Nephron progenitor cell (in vitro differentiated cells): Measurements from ENCODE around the gene TIGD2.

ENCODE experiments used
- DNase-seq: peaks from one replicate; pipeline ENCODE4 v3.0.0; 2021
- H3K27ac Mint-ChIP-seq: 2 replicates; pipeline ENCODE4 v1.8.0; 2021; ENCODE audit warnings: mild to moderate bottlenecking, moderate library complexity, mixed read lengths
- H3K27me3 Mint-ChIP-seq: 2 replicates; pipeline ENCODE4 v1.8.0; 2021; ENCODE audit warnings: mild to moderate bottlenecking, low read depth, mixed read lengths; ENCODE audit not compliant: poor library complexity
- H3K36me3 Mint-ChIP-seq: 2 replicates; pipeline ENCODE4 v1.8.0; 2021; ENCODE audit warnings: low read depth, mixed read lengths
- H3K4me1 Mint-ChIP-seq: 2 replicates; pipeline ENCODE4 v1.8.0; 2021; ENCODE audit warnings: mixed read lengths
- H3K4me3 Mint-ChIP-seq: 2 replicates; pipeline ENCODE4 v1.8.0; 2021; ENCODE audit warnings: mild to moderate bottlenecking, moderate library complexity, mixed read lengths
- H3K9me3 Mint-ChIP-seq: 2 replicates; pipeline ENCODE4 v1.8.0; 2021; ENCODE audit warnings: mild to moderate bottlenecking, moderate library complexity, mixed read lengths
- CTCF ChIP-seq: fragments of 200-600 bp; sonication (generic); IDR thresholded peaks from 2 replicates; pipeline ENCODE4 v1.5.0; 2021; ENCODE audit warnings: antibody characterized with exemption

Gene TIGD2

GRCh38 chr4:89101256-89102161 is 9.8 kb upstream of the TIGD2 start:
- no peaks in the 10 kb centered on the region for H3K9me3 Mint-ChIP-seq
- no peak for TF ChIP-seq CTCF

GRCh38 chr4:89105726-89106125 is 5.6 kb upstream of the TIGD2 start:
- no peak for TF ChIP-seq CTCF
- Mint-ChIP-seq H3K27ac (no peak overlapping the region), H3K4me3 (no peak overlapping the region), H3K9me3 (peaks cover 21% of the 10 kb centered on the region), H3K36me3 (no peaks in the 10 kb centered on the region), H3K27me3 (peaks cover 35% of the 10 kb centered on the region), H3K4me1 (peaks cover 12% of the 10 kb centered on the region)
- DNase-seq = no peak

More at GRCh38 chr4:89101256-89102161, 9.8 kb upstream of the TIGD2 start:
- no peak overlapping the region for H3K27ac Mint-ChIP-seq
- H3K4me3 Mint-ChIP-seq = no peak overlapping the region
- DNase-seq = no peak
- no peaks in the 10 kb centered on the region for H3K36me3 Mint-ChIP-seq
- H3K4me1 Mint-ChIP-seq = no peaks in the 10 kb centered on the region
- H3K27me3 Mint-ChIP-seq = peaks cover 19% of the 10 kb centered on the region

GRCh38 chr4:89108091-89108490 is 3.2 kb upstream of the TIGD2 start:
- Mint-ChIP-seq H3K4me3 (no peak overlapping the region), H3K4me1 (peaks cover 27% of the 10 kb centered on the region), H3K27ac (no peak overlapping the region), H3K36me3 (peaks cover 8% of the 10 kb centered on the region), H3K27me3 (peaks cover 33% of the 10 kb centered on the region), H3K9me3 (peaks cover 33% of the 10 kb centered on the region)
- TF ChIP-seq CTCF = no peak
- DNase-seq = no peak

- TF ChIP-seq CTCF = no peak
- H3K9me3 Mint-ChIP-seq = peaks cover 50% of the 10 kb centered on the region
- peaks cover 30% of the 10 kb centered on the region for H3K27me3 Mint-ChIP-seq
- H3K4me1 Mint-ChIP-seq = peaks cover 27% of the 10 kb centered on the region
- peaks cover 27% of the 10 kb centered on the region for H3K36me3 Mint-ChIP-seq
- no peak for DNase-seq
- H3K27ac Mint-ChIP-seq = no peak overlapping the region
- peak overlapping the region; percentile 86 for H3K4me3 Mint-ChIP-seq
Observed at GRCh38 chr4:89109841-89110540, 1.3 kb upstream of the TIGD2 start.

GRCh38 chr4:89110541-89110985 is 770 bp upstream of the TIGD2 start:
- DNase-seq = no peak

More at GRCh38 chr4:89110541-89110985, 770 bp upstream of the TIGD2 start:
- no peak for TF ChIP-seq CTCF
- H3K27ac Mint-ChIP-seq = no peak overlapping the region
- peak overlapping the region; percentile 86 for H3K4me3 Mint-ChIP-seq
- peaks cover 28% of the 10 kb centered on the region for H3K27me3 Mint-ChIP-seq
- H3K36me3 Mint-ChIP-seq = peaks cover 33% of the 10 kb centered on the region
- peaks cover 53% of the 10 kb centered on the region for H3K9me3 Mint-ChIP-seq
- H3K4me1 Mint-ChIP-seq = peaks cover 27% of the 10 kb centered on the region
